Endothelial cell of umbilical vein (primary cell): ENCODE results near the gene CEP192.

Experiments used
- EZH2 ChIP-seq: IDR thresholded peaks from 2 replicates; pipeline ENCODE4 v1.6.1; 2012; ENCODE audit warnings: borderline replicate concordance, low read depth, mild to moderate bottlenecking, moderate library complexity, low read length, inconsistent platforms; ENCODE audit not compliant: severe bottlenecking
- GATA2 ChIP-seq: IDR thresholded peaks from 2 replicates; pipeline ENCODE4 v1.7.0; 2011; ENCODE audit warnings: low read depth, mild to moderate bottlenecking, moderate library complexity, mixed read lengths, low read length; ENCODE audit not compliant: insufficient read length, insufficient read depth
- JUN ChIP-seq: IDR thresholded peaks from 2 replicates; pipeline ENCODE4 v1.6.1; 2011; ENCODE audit warnings: borderline replicate concordance, low read depth; ENCODE audit not compliant: insufficient read length, insufficient read depth
- MYC ChIP-seq: IDR thresholded peaks from one replicate; pipeline ENCODE4 v1.6.1; 2011; ENCODE audit warnings: mild to moderate bottlenecking, low read depth, low read length
- POLR2A ChIP-seq: IDR thresholded peaks from 2 replicates; pipeline ENCODE4 v1.6.1; 2012; ENCODE audit warnings: low read depth, mild to moderate bottlenecking, control low read depth, low read length
- POLR2AphosphoS5 ChIP-seq: IDR thresholded peaks from 2 replicates; pipeline ENCODE4 v1.6.1; 2012; ENCODE audit warnings: low read depth, mild to moderate bottlenecking, control low read depth, low read length, moderate library complexity; ENCODE audit not compliant: insufficient read depth
- TF ChIP-seq, protein P1 (sequence below), 2 donors: IDR thresholded peaks; 1 replicate in 1 of 2; 2 replicates in 1 of 2; pipeline ENCODE4 v1.5.1; 2011; ENCODE audit warnings: low read length in 2 of 2, mild to moderate bottlenecking in 2 of 2, moderate library complexity in 2 of 2, control low read depth in 1 of 2, inconsistent platforms in 1 of 2, low read depth in 1 of 2; ENCODE audit not compliant: insufficient read depth in 1 of 2; ENCODE audit errors: extremely low read depth in 1 of 2
- TF ChIP-seq, protein P2 (sequence below): IDR thresholded peaks from 2 replicates; pipeline ENCODE4 v1.6.1; 2011; ENCODE audit not compliant: insufficient read depth, insufficient read length

- TF ChIP-seq, protein P1, sequence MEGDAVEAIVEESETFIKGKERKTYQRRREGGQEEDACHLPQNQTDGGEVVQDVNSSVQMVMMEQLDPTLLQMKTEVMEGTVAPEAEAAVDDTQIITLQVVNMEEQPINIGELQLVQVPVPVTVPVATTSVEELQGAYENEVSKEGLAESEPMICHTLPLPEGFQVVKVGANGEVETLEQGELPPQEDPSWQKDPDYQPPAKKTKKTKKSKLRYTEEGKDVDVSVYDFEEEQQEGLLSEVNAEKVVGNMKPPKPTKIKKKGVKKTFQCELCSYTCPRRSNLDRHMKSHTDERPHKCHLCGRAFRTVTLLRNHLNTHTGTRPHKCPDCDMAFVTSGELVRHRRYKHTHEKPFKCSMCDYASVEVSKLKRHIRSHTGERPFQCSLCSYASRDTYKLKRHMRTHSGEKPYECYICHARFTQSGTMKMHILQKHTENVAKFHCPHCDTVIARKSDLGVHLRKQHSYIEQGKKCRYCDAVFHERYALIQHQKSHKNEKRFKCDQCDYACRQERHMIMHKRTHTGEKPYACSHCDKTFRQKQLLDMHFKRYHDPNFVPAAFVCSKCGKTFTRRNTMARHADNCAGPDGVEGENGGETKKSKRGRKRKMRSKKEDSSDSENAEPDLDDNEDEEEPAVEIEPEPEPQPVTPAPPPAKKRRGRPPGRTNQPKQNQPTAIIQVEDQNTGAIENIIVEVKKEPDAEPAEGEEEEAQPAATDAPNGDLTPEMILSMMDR (IDR thresholded peaks at IDR 0.05; ENCODE audit: extremely low read depth in 1 of 2, insufficient read depth in 1 of 2, low read depth in 1 of 2, low read length in 2 of 2): no peak
- TF ChIP-seq POLR2A: no peak
- no peak for TF ChIP-seq EZH2
- TF ChIP-seq GATA2: no peak
- TF ChIP-seq POLR2AphosphoS5: no peak
- TF ChIP-seq MYC: no peak
- TF ChIP-seq JUN: no peak
- TF ChIP-seq, protein P2, sequence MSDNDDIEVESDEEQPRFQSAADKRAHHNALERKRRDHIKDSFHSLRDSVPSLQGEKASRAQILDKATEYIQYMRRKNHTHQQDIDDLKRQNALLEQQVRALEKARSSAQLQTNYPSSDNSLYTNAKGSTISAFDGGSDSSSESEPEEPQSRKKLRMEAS: no peak
Measured at GRCh38 chr18:13035249-13035914, 44.2 kb downstream of the CEP192 start.
